K562 (cell line): ENCODE results near the gene CHMP3.

ENCODE experiments used
- CHD2 ChIP-seq: IDR thresholded peaks from 2 replicates; pipeline ENCODE4 v1.6.1; 2011; ENCODE audit warnings: low read depth, low read length
- MAX ChIP-seq: sonication (generic); formaldehyde crosslinking; IDR thresholded peaks from 2 replicates; pipeline ENCODE4 v1.9.0; 2022; ENCODE audit warnings: mild to moderate bottlenecking, missing genetic modification reagents
- NR2F6 ChIP-seq: fragments of 450-650 bp; formaldehyde crosslinking; IDR thresholded peaks from 2 replicates; pipeline ENCODE4 v1.4.0; 2020; ENCODE audit warnings: mild to moderate bottlenecking
- POLR2A ChIP-seq: fragments of 450-650 bp; conservative IDR thresholded peaks from 2 replicates; pipeline ENCODE4 v1.6.1; 2016

- TF ChIP-seq MAX (no peak), NR2F6 (no peak), CHD2 (no peak), POLR2A (no peak)
These were observed 740 bp downstream of the CHMP3 start for GRCh38 chr2:86562485-86562921.
